Right atrium auricular region (tissue), 2 donors: ENCODE results near the gene FUBP3. TPM values are rescaled to one million over a fixed set of nuclear protein-coding genes. Genes with fewer than 3 reads are reported as not detected.
A peak's percentile ranks its signal among the peaks of the same experiment; 100 is the strongest.

Experiments used
- DNase-seq: peaks from one replicate; pipeline ENCODE4 v3.0.0-alpha.2; 2019; ENCODE audit warnings: low spot score
- H3K27ac ChIP-seq, 2 donors: fragments of 200-600 bp; sonication (generic); 1 replicate in 1 of 2; 2 replicates in 1 of 2; pipeline ENCODE4 v1.5.1; 2016 to 2019
- H3K27me3 ChIP-seq, 2 donors: fragments of 200-600 bp; sonication (generic); one replicate each; pipeline versions ENCODE4 v1.5.1 to v1.6.0; 2017 to 2019
- H3K36me3 ChIP-seq: fragments of 200-600 bp; sonication (generic); one replicate; pipeline ENCODE4 v1.5.1; 2016
- H3K4me1 ChIP-seq, 2 donors: fragments of 200-600 bp; sonication (generic); one replicate each; pipeline versions ENCODE4 v1.5.1 to v1.6.0; 2017 to 2019
- H3K4me3 ChIP-seq, 2 donors: fragments of 200-600 bp; sonication (generic); 1 replicate in 1 of 2; 2 replicates in 1 of 2; pipeline ENCODE4 v1.5.1; 2017 to 2019; ENCODE audit warnings: mild to moderate bottlenecking in 1 of 2, moderate library complexity in 1 of 2
- H3K9me3 ChIP-seq, 2 donors: fragments of 200-600 bp; sonication (generic); one replicate each; pipeline ENCODE4 v1.5.1; 2019
- CTCF ChIP-seq, 2 donors: fragments of 200-600 bp; sonication (generic); IDR thresholded peaks; one replicate each; pipeline ENCODE4 v1.5.1; 2019; ENCODE audit warnings: antibody characterized with exemption in 2 of 2
- total RNA-seq, 2 donors: library from RNA; depleted of rRNA; stranded (reverse); fragments of >200 nt; gene quantifications; one replicate each; pipeline ENCODE4 v1.1.0, GENCODE V29; 2016

Gene FUBP3
- total RNA-seq, 2 donors from 2014 or later: 21.1 to 24.8 TPM

GRCh38 chr9:130599625-130600024, 20.2 kb downstream of the FUBP3 start:
- H3K27ac ChIP-seq: no peak overlapping the region
- no peaks in the 10 kb centered on the region for H3K4me1 ChIP-seq
- no peaks in the 10 kb centered on the region for H3K27me3 ChIP-seq
- H3K9me3 ChIP-seq: no peaks in the 10 kb centered on the region
- H3K4me3 ChIP-seq: no peak overlapping the region
- H3K36me3 ChIP-seq: peaks cover 40% of the 10 kb centered on the region
- TF ChIP-seq CTCF (IDR thresholded peaks at IDR 0.05): no peak
- DNase-seq: no peak

- no peak for TF ChIP-seq CTCF (IDR thresholded peaks at IDR 0.05)
- peaks cover 37% of the 10 kb centered on the region for H3K36me3 ChIP-seq
- no peaks in the 10 kb centered on the region for H3K27me3 ChIP-seq
- no peaks in the 10 kb centered on the region for H3K9me3 ChIP-seq
- no peak overlapping the region for H3K4me3 ChIP-seq
- no peak overlapping the region for H3K27ac ChIP-seq
- no peaks in the 10 kb centered on the region for H3K4me1 ChIP-seq
- DNase-seq: no peak
Measured at GRCh38 chr9:130601100-130601499, 21.7 kb downstream of the FUBP3 start.

- no peak for TF ChIP-seq CTCF (IDR thresholded peaks at IDR 0.05)
- Histone ChIP-seq H3K4me1 (peaks cover 0 to 19% of the 10 kb centered on the region in 2 donors), H3K9me3 (no peaks in the 10 kb centered on the region), H3K27me3 (no peaks in the 10 kb centered on the region), H3K4me3 (no peak overlapping the region), H3K27ac (no peak overlapping the region), H3K36me3 (peaks cover 14% of the 10 kb centered on the region)
- no peak for DNase-seq
Measured at GRCh38 chr9:130604295-130604694, 24.9 kb downstream of the FUBP3 start.

- H3K27me3 ChIP-seq: no peaks in the 10 kb centered on the region
- DNase-seq: no peak
- H3K4me1 ChIP-seq: peaks cover 0 to 19% of the 10 kb centered on the region in 2 donors
- H3K9me3 ChIP-seq: no peaks in the 10 kb centered on the region
- peak overlapping the region in 1 of 2 donors; percentile 11 for H3K27ac ChIP-seq
- TF ChIP-seq CTCF (IDR thresholded peaks at IDR 0.05): no peak
- peaks cover 8% of the 10 kb centered on the region for H3K36me3 ChIP-seq
- H3K4me3 ChIP-seq: no peak overlapping the region
Measured at GRCh38 chr9:130606887-130607600, 27.7 kb downstream of the FUBP3 start.

GRCh38 chr9:130607640-130608420, 28.5 kb downstream of the FUBP3 start:
- H3K36me3 ChIP-seq: peaks cover 12% of the 10 kb centered on the region
- no peak for DNase-seq
- TF ChIP-seq CTCF (IDR thresholded peaks at IDR 0.05): no peak
- peak overlapping the region in 1 of 2 donors; percentile 19 for H3K27ac ChIP-seq
- no peaks in the 10 kb centered on the region for H3K9me3 ChIP-seq
- H3K4me3 ChIP-seq: no peak overlapping the region
- no peaks in the 10 kb centered on the region for H3K27me3 ChIP-seq
- peaks cover 0 to 19% of the 10 kb centered on the region in 2 donors for H3K4me1 ChIP-seq
